GM06990 (cell line): ENCODE measurements around the gene DPEP3.

Experiments
- DNase-seq: peaks from one replicate; pipeline ENCODE4 v3.0.0-alpha.2; 2011; ENCODE audit not compliant: insufficient read length; ENCODE audit errors: extremely low read depth
- H3K27me3 ChIP-seq: replicated peaks from 2 replicates; pipeline ENCODE4 v1.6.0; 2011; ENCODE audit warnings: low read length; ENCODE audit not compliant: control insufficient read depth, insufficient read depth
- H3K36me3 ChIP-seq: 2 replicates; pipeline ENCODE4 v1.5.1; 2011; ENCODE audit warnings: low read length; ENCODE audit not compliant: control insufficient read depth, insufficient read depth
- H3K4me3 ChIP-seq: replicated peaks from 2 replicates; pipeline ENCODE4 v1.5.1; 2011; ENCODE audit warnings: low read depth, mild to moderate bottlenecking, control low read depth, low read length
- TF ChIP-seq, protein P1 (sequence below): IDR thresholded peaks from 2 replicates; pipeline ENCODE4 v1.5.1; 2011; ENCODE audit warnings: low read length, control low read depth, mild to moderate bottlenecking, inconsistent platforms; ENCODE audit not compliant: insufficient read depth, poor library complexity, severe bottlenecking

DPEP3 gene

GRCh38 chr16:67965668-67966548, 14.4 kb downstream of the DPEP3 start:
- H3K27me3 ChIP-seq = no peaks in the 10 kb centered on the region
- peaks cover 19% of the 10 kb centered on the region for H3K36me3 ChIP-seq
- DNase-seq = no peak
- TF ChIP-seq, protein P1, sequence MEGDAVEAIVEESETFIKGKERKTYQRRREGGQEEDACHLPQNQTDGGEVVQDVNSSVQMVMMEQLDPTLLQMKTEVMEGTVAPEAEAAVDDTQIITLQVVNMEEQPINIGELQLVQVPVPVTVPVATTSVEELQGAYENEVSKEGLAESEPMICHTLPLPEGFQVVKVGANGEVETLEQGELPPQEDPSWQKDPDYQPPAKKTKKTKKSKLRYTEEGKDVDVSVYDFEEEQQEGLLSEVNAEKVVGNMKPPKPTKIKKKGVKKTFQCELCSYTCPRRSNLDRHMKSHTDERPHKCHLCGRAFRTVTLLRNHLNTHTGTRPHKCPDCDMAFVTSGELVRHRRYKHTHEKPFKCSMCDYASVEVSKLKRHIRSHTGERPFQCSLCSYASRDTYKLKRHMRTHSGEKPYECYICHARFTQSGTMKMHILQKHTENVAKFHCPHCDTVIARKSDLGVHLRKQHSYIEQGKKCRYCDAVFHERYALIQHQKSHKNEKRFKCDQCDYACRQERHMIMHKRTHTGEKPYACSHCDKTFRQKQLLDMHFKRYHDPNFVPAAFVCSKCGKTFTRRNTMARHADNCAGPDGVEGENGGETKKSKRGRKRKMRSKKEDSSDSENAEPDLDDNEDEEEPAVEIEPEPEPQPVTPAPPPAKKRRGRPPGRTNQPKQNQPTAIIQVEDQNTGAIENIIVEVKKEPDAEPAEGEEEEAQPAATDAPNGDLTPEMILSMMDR = no peak
- H3K4me3 ChIP-seq = peak overlapping the region; percentile 66

DNA sequence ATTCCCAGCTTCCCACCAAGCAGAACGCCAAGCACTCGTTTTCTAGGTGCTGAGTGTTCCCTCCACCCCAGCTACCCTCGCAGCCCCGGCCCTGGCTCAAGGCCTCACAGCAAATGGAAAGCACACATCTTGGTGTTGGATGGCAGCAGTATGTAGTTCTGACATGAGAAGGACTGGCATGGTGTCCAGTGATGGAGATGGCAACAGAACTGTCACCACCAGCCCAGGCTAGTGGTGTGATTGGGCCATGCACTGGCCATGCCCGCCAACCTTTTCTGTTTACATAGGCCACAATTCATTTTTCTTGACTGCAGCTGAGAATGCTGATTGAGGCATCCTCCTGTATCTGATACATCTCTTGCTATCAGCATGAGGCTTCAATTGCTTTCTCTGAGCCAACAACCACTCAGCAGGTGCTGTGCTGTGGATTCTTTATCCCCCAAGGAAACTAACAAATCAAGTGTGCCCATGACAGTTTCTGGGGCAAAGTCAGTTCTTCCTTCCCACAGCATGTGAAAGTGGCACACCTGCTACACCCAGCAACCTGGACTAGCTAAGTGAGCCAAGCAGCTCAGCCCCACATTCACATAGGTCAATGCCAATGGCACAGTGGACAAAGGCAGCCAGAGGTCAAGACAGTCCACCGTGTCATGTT, 15.7 kb downstream of the DPEP3 start:
- DNase-seq = no peak
- peaks cover 29% of the 10 kb centered on the region for H3K36me3 ChIP-seq
- no peaks in the 10 kb centered on the region for H3K27me3 ChIP-seq
- no peak overlapping the region for H3K4me3 ChIP-seq
- TF ChIP-seq, protein P1 = no peak

- Histone ChIP-seq H3K27me3 (no peaks in the 10 kb centered on the region), H3K4me3 (no peak overlapping the region), H3K36me3 (peaks cover 35% of the 10 kb centered on the region)
- TF ChIP-seq, protein P1 = no peak
- DNase-seq = no peak
Measured at GRCh38 chr16:67963662-67964321, 16.5 kb downstream of the DPEP3 start.

DNA sequence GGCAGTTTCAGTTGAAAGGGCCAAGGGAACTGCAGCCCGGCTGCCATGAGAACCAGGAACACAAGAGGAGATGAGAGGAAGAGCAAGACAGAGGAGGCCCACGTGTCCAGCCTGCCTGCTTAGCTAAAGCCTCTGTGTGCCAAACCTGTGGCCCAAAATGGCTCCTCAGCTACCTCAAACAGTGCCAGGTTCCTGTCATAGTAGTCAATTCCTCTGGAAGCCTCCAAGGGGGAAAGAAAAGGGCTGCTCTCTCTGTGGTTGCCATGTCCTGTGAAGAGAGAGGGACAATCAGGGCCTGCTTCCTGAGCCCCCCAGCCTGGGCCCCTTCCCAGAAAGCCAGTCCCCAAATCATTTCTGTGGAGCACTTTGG, 17.0 kb downstream of the DPEP3 start:
- H3K36me3 ChIP-seq = peaks cover 39% of the 10 kb centered on the region
- no peaks in the 10 kb centered on the region for H3K27me3 ChIP-seq
- DNase-seq = no peak
- TF ChIP-seq, protein P1 = no peak
- H3K4me3 ChIP-seq = no peak overlapping the region

DNA sequence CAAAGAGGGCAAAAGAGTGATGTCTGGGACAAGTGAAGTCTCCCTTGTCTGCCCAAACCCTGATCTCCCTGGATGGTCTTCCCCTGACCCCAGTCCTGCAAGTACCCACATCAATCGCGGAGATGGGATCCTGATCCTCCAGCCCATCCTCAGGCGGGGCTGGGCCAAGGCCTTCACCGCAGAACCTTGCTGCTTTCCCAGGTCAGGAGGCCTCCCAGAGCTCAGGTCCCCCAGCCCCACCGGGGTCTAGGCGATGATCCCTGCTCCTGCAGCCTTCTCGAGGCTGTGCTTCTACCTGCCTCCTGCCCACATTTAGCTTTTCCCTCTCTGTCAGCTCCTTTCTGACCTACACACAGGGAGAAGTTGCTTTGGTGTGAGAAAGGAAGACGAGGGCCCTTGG, 18.2 kb downstream of the DPEP3 start:
- DNase-seq = no peak
- Histone ChIP-seq H3K4me3 (no peak overlapping the region), H3K27me3 (no peaks in the 10 kb centered on the region), H3K36me3 (peaks cover 45% of the 10 kb centered on the region)
- TF ChIP-seq, protein P1 = no peak
